Renal cortex interstitium (tissue), 15 donors: ENCODE results near the gene UBTD1. TPM values are rescaled to one million over a fixed set of nuclear protein-coding genes. Genes with fewer than 3 reads are reported as not detected.

ENCODE experiments used
- DNase-seq, 11 donors: peaks; one replicate each; pipeline ENCODE4 v3.0.0-alpha.2; 2013; ENCODE audit warnings: low read depth in 9 of 11, low spot score in 4 of 11; ENCODE audit errors: extremely low read depth in 1 of 11
- long read RNA-seq, 16 experiments: transcript quantifications; one replicate each; lab custom pipeline, GENCODE V29; 2026
- polyA plus RNA-seq, 3 donors: library from polyadenylated mRNA; unstranded; fragments of 120-200 nt; gene quantifications; one replicate each; pipeline ENCODE4 v1.2.1, GENCODE V29; 2013; ENCODE audit not compliant: insufficient read length in 3 of 3

Gene UBTD1
- 10 to 100 TPM in 1 of 3 donors, 1 to 10 TPM in 2; 6.8 to 11.7 (median 9.8) TPM for polyA plus RNA-seq
- long read RNA-seq, donor 1, transcript UBTD1-201 (3 exons, 1,706 nt), result major isoform, 8 of 14 reads
- long read RNA-seq, donor 1, partial matches to known transcripts, result 6 of 14 reads
- long read RNA-seq, donor 1, other reads (novel, unspliced or antisense), result 0 of 14 reads
- long read RNA-seq, donor 2, transcript UBTD1-201 (3 exons, 1,706 nt), result major isoform, 8 of 8 reads
- long read RNA-seq, donor 2, partial matches to known transcripts, result 0 of 8 reads
- long read RNA-seq, donor 2, other reads (novel, unspliced or antisense), result 0 of 8 reads
- long read RNA-seq, donor 3, transcript UBTD1-201 (3 exons, 1,706 nt), result major isoform, 12 of 12 reads
- long read RNA-seq, donor 3, partial matches to known transcripts, result 0 of 12 reads
- long read RNA-seq, donor 3, other reads (novel, unspliced or antisense), result 0 of 12 reads
- long read RNA-seq, donor 4, transcript UBTD1-201 (3 exons, 1,706 nt), result major isoform, 6 of 6 reads
- long read RNA-seq, donor 4, partial matches to known transcripts, result 0 of 6 reads
- long read RNA-seq, donor 4, other reads (novel, unspliced or antisense), result 0 of 6 reads
- long read RNA-seq, donor 5, result 0 reads
- long read RNA-seq, donor 6, transcript UBTD1-201 (3 exons, 1,706 nt), result major isoform, 6 of 6 reads
- long read RNA-seq, donor 6, partial matches to known transcripts, result 0 of 6 reads
- long read RNA-seq, donor 6, other reads (novel, unspliced or antisense), result 0 of 6 reads
- long read RNA-seq, donor 7, transcript UBTD1-201 (3 exons, 1,706 nt), result major isoform, 8 of 8 reads
- long read RNA-seq, donor 7, partial matches to known transcripts, result 0 of 8 reads
- long read RNA-seq, donor 7, other reads (novel, unspliced or antisense), result 0 of 8 reads
- long read RNA-seq, donor 8, transcript UBTD1-201 (3 exons, 1,706 nt), result major isoform, 15 of 22 reads
- long read RNA-seq, donor 8, partial matches to known transcripts, result 7 of 22 reads
- long read RNA-seq, donor 8, other reads (novel, unspliced or antisense), result 0 of 22 reads
- long read RNA-seq, donor 9, transcript UBTD1-201 (3 exons, 1,706 nt), result major isoform, 11 of 24 reads
- long read RNA-seq, donor 9, partial matches to known transcripts, result 13 of 24 reads
- long read RNA-seq, donor 9, other reads (novel, unspliced or antisense), result 0 of 24 reads
- long read RNA-seq, donor 10, transcript UBTD1-201 (3 exons, 1,706 nt), result major isoform, 14 of 14 reads
- long read RNA-seq, donor 10, partial matches to known transcripts, result 0 of 14 reads
- long read RNA-seq, donor 10, other reads (novel, unspliced or antisense), result 0 of 14 reads
- long read RNA-seq, donor 11, transcript UBTD1-201 (3 exons, 1,706 nt), result major isoform, 6 of 6 reads
- long read RNA-seq, donor 11, partial matches to known transcripts, result 0 of 6 reads
- long read RNA-seq, donor 11, other reads (novel, unspliced or antisense), result 0 of 6 reads
- long read RNA-seq, donor 12, transcript UBTD1-201 (3 exons, 1,706 nt), result major isoform, 5 of 5 reads
- long read RNA-seq, donor 12, partial matches to known transcripts, result 0 of 5 reads
- long read RNA-seq, donor 12, other reads (novel, unspliced or antisense), result 0 of 5 reads
- long read RNA-seq, donor 13, result 0 reads
- long read RNA-seq, donor 14, transcript UBTD1-201 (3 exons, 1,706 nt), result major isoform, 9 of 9 reads
- long read RNA-seq, donor 14, partial matches to known transcripts, result 0 of 9 reads
- long read RNA-seq, donor 14, other reads (novel, unspliced or antisense), result 0 of 9 reads
- long read RNA-seq, donor 15, transcript UBTD1-201 (3 exons, 1,706 nt), result major isoform, 6 of 6 reads
- long read RNA-seq, donor 15, partial matches to known transcripts, result 0 of 6 reads
- long read RNA-seq, donor 15, other reads (novel, unspliced or antisense), result 0 of 6 reads
- long read RNA-seq, donor 16, transcript UBTD1-201 (3 exons, 1,706 nt), result major isoform, 27 of 27 reads
- long read RNA-seq, donor 16, partial matches to known transcripts, result 0 of 27 reads
- long read RNA-seq, donor 16, other reads (novel, unspliced or antisense), result 0 of 27 reads

DNA sequence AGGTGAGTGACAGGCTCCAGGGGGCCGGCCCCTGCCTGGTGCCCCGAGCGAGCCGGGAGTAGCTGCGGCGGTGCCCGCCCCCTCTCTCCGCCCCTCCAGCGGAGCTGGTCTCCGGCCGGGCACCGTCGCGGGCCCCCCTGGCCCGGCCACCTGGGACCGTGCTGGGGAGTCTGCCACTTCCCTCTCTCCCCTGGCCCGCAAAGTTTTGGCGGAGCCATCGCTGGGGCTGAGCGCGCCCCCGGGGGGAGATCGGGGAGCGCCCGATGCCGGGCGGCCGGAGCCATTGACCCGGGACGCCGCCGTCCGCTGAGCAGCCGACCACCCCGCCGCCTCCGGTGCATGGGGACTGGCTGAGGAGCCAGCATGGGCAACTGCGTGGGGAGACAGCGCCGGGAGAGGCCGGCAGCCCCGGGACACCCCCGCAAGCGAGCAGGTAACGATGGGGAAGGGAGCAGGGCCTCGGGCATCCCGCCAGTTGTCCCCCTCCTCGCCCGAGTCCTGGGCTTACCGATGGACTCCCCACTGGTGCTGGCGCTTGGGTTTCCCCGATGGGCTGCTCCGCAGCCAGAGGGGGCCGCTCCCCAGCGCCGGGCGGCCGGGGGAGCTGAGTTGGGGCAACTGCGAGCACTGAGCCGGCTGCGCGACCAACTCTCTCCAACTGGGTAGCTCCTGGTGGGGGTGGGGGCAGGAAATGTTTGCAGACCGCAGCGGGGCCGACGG is at the start of gene UBTD1:
TSS of gene UBTD1 (plus strand) at position 84 of the 720 bp plus-strand sequence. CDS start at position 364, 280 bp downstream.
- peak in 2 of 11 donors; percentile 21 to 46 for DNase-seq

GRCh38 chr10:97450828-97451227 is 47.9 kb upstream of the UBTD1 start:
- no peak for DNase-seq

GRCh38 chr10:97451605-97452004 is 47.1 kb upstream of the UBTD1 start:
- no peak for DNase-seq

- DNase-seq, result no peak
Measured at GRCh38 chr10:97452352-97452751, 46.4 kb upstream of the UBTD1 start.

GRCh38 chr10:97454330-97455036 is 44.2 kb upstream of the UBTD1 start:
- no peak for DNase-seq

DNA sequence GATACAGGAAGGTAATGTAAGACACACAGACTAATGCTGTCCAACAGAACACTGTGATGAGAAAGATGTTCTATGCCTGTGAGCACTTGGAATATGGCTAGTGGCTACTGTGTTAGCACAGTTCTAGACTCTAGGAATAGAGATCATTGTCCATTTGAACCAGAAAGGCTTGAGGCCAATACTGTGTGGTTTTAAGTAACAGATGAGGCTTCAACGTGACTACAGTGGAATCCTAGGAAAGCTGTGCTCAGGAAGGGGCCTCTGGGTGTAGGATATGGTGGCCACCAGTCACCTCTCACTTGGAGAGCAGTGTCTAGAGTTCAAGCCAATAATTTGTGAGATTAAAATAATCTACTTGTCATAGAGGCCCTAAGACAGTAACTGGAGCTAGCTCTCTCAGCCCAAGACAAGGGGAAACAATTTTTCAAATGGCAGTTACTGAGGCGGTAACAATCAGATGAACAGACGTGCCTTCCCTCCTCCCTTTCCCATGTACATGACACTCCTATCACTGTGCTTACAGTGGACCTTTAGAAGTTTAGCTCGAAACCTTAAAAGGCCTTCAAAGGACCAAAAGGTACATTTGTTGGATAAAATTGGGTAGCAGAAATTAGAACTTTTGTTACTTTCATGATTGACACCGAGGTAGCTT is 42.6 kb upstream of the UBTD1 start:
- DNase-seq, result no peak

- no peak for DNase-seq
Measured at GRCh38 chr10:97456686-97457065, 42.0 kb upstream of the UBTD1 start.

GRCh38 chr10:97459111-97459510 is 39.6 kb upstream of the UBTD1 start:
- no peak for DNase-seq

GRCh38 chr10:97459933-97460332 is 38.8 kb upstream of the UBTD1 start:
- no peak for DNase-seq

GRCh38 chr10:97462309-97462708 is 36.4 kb upstream of the UBTD1 start:
- DNase-seq, result no peak

GRCh38 chr10:97463363-97464132 is 35.2 kb upstream of the UBTD1 start:
- DNase-seq, result peak in 10 of 11 donors; percentile 21 to 46 (median 39)

- no peak for DNase-seq
Measured at GRCh38 chr10:97464226-97464625, 34.5 kb upstream of the UBTD1 start.

- no peak for DNase-seq
Measured at GRCh38 chr10:97465982-97466381, 32.7 kb upstream of the UBTD1 start.

- no peak for DNase-seq
Measured at GRCh38 chr10:97466755-97467154, 32.0 kb upstream of the UBTD1 start.

- DNase-seq, result no peak
Measured at GRCh38 chr10:97468162-97468561, 30.6 kb upstream of the UBTD1 start.
